ENCODE results near the gene LOXHD1.

LOXHD1 gene

DNA sequence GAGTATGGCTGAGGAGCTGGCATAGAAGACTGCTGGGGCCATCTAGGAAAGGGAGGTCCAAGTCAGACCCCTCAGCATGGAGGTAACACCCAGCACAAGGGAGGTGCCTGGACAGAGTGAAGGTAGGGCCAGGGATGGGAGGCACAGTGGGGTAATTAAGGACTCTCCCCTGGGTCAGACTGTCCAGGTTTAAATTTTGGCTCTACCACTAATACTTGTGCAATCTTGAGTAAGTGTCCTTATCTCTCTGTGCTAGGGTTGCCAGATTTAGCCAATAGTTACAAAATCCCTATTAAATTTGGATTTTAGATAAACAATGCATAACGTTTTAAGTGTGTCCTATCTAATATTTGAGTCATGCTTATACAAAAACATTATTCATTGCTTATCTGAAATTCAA is 109.5 kb downstream of the LOXHD1 start:
- H3K4me3 ChIP-seq (replicated peaks; ENCODE audit: low read depth, low read length) = no peak overlapping the region
- DNase-seq (ENCODE audit: extremely low read depth, low read depth) = no peak
- TF ChIP-seq, protein P1, sequence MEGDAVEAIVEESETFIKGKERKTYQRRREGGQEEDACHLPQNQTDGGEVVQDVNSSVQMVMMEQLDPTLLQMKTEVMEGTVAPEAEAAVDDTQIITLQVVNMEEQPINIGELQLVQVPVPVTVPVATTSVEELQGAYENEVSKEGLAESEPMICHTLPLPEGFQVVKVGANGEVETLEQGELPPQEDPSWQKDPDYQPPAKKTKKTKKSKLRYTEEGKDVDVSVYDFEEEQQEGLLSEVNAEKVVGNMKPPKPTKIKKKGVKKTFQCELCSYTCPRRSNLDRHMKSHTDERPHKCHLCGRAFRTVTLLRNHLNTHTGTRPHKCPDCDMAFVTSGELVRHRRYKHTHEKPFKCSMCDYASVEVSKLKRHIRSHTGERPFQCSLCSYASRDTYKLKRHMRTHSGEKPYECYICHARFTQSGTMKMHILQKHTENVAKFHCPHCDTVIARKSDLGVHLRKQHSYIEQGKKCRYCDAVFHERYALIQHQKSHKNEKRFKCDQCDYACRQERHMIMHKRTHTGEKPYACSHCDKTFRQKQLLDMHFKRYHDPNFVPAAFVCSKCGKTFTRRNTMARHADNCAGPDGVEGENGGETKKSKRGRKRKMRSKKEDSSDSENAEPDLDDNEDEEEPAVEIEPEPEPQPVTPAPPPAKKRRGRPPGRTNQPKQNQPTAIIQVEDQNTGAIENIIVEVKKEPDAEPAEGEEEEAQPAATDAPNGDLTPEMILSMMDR (IDR thresholded peaks at IDR 0.05; ENCODE audit: low read depth, low read length, missing control alignments) = no peak

DNA sequence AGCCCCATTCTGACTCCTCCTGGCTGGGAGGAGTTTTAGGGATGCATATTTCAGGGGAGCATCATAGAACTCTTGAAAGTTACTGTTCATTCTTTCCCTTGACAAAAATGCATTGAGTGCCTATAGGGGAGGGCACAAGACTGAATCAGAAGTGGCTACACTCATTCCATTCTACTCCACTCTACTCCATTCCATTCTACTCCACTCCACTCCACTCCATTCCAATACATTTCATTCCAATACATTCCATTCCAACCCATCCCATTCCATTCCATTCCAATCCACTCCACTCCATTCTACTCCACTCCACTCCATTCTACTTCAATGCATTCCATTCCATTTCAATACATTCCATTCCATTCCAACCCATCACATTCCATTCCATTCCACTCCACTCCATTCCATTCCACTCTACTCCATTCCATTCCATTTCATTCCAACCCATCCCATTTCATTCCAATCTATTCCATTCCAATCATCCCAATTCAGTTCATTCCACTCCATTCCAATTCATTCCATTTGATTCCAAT is 110.8 kb downstream of the LOXHD1 start:
- DNase-seq (ENCODE audit: extremely low read depth, low read depth) = no peak
- TF ChIP-seq, protein P1 (IDR thresholded peaks at IDR 0.05; ENCODE audit: low read depth, low read length, missing control alignments) = no peak
- H3K4me3 ChIP-seq (replicated peaks; ENCODE audit: low read depth, low read length) = no peak overlapping the region

GRCh38 chr18:46542545-46542944 is 114.5 kb downstream of the LOXHD1 start:
- no peak overlapping the region for H3K4me3 ChIP-seq (replicated peaks; ENCODE audit: low read depth, low read length)
- TF ChIP-seq, protein P1 (IDR thresholded peaks at IDR 0.05; ENCODE audit: low read depth, low read length, missing control alignments) = no peak
- DNase-seq (ENCODE audit: extremely low read depth, low read depth) = no peak

DNA sequence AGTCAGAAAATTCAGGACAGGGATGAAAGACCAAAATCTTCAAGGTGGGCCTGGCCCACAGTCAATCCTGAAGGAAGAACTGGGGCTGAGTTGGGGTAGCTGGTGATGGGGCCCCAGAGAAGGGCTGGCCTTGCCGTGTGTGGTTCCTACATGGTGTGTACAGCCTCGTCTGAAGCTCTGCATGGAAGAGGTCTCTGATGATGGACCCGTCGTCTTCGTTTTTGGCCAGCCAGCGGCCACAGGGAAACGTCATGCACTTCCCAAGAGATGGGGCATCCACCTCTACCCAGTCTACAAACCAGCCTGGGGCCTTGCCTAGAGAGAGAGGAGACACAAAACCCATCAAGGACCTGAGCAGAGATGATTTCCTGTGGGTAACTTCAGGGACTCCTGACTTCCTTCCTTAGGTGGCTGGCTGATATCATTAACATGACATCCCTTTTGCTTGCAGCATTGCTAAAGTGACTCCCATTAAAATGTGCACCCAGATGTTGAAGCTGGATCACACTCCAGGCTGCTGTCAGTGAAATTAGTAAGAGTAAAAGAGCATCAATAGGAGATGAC is 115.3 kb downstream of the LOXHD1 start:
- TF ChIP-seq, protein P1 (IDR thresholded peaks at IDR 0.05; ENCODE audit: low read depth, low read length, missing control alignments) = no peak
- H3K4me3 ChIP-seq (replicated peaks; ENCODE audit: low read depth, low read length) = no peak overlapping the region
- no peak for DNase-seq (ENCODE audit: extremely low read depth, low read depth)

DNA sequence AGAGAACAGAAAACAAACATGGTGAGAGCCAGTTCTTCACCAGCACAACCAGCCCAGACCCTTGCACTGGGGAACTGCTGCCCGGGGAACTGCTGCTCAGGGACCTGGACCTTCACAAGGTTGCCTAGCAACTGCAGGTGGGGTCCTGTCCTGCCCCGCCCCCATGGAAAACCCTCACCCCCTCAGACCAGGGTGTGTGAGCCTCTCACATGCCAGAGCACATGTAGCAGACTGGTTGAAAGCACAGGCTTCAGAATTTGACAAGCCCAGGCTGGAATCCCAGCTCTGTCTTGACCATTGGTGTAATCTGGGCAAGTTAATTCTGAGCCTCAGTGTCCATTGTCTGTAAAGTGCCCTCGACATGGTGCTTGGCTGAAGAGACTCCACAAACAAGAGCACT is 118.6 kb downstream of the LOXHD1 start:
- TF ChIP-seq, protein P1 (IDR thresholded peaks at IDR 0.05; ENCODE audit: low read depth, low read length, missing control alignments) = no peak
- DNase-seq (ENCODE audit: extremely low read depth, low read depth) = no peak
- H3K4me3 ChIP-seq (replicated peaks; ENCODE audit: low read depth, low read length) = no peak overlapping the region

DNA sequence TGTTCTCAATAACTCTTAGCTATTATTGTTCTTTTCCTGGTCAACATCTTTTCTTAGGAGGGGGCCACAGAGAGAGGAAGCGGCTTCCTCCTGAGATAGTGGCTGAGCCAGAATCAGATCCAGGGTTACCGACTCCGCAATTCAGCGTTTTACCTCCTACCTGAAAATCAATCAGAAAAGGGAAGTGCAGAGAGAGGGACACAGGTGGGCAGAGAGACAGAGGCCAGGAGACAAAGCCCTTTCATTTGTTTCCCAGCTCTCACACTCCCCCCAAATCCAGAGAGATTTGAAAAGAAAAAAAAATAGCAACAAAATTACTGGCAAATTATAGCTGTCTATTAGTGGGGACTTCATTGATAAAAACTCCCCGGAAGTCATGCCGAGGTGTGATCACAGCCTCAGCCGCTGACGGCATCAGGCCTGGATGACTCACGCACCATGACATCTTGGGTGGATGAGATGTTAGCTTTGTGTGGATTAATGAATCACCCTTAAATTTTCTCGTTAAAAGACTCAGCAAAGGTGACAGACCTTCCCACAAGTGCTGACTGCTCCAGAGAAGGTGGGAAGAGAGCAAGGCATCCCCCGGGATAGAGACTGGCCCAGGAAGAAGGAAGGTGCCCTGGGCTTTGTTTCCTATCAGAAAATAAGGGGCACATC is 120.7 kb downstream of the LOXHD1 start:
- no peak for DNase-seq (ENCODE audit: extremely low read depth, low read depth)
- TF ChIP-seq, protein P1 (IDR thresholded peaks at IDR 0.05; ENCODE audit: low read depth, low read length, missing control alignments) = no peak
- no peak overlapping the region for H3K4me3 ChIP-seq (replicated peaks; ENCODE audit: low read depth, low read length)

Measured in HFF-Myc (cell line).